Suprapubic skin (tissue), 4 donors: ENCODE data around the gene CYB5B. TPM values are rescaled to one million over a fixed set of nuclear protein-coding genes. Genes with fewer than 3 reads are reported as not detected.
A peak's percentile ranks its signal among the peaks of the same experiment; 100 is the strongest.

Experiments used
- DNase-seq, 2 donors: peaks; one replicate each; pipeline ENCODE4 v3.0.0-alpha.2; 2019; ENCODE audit warnings: low spot score in 2 of 2
- H3K27ac ChIP-seq: fragments of 200-600 bp; sonication (generic); one replicate; pipeline ENCODE4 v1.5.1; 2019
- H3K27me3 ChIP-seq: fragments of 200-600 bp; sonication (generic); one replicate; pipeline ENCODE4 v1.5.1; 2019
- H3K36me3 ChIP-seq: fragments of 200-600 bp; sonication (generic); one replicate; pipeline ENCODE4 v1.5.1; 2019
- H3K4me1 ChIP-seq: fragments of 200-600 bp; sonication (generic); one replicate; pipeline ENCODE4 v1.5.1; 2019
- H3K4me3 ChIP-seq: fragments of 200-600 bp; sonication (generic); one replicate; pipeline ENCODE4 v1.5.1; 2019; ENCODE audit warnings: mild to moderate bottlenecking
- H3K9me3 ChIP-seq: fragments of 200-600 bp; sonication (generic); one replicate; pipeline ENCODE4 v1.5.1; 2019
- EP300 ChIP-seq: sonication (generic); formaldehyde crosslinking; IDR thresholded peaks from one replicate; pipeline ENCODE4 v1.6.1; 2017; ENCODE audit warnings: antibody characterized with exemption
- POLR2A ChIP-seq, 2 donors: fragments of 450-650 bp; IDR thresholded peaks; one replicate each; pipeline ENCODE4 v1.6.1; 2017; ENCODE audit warnings: antibody characterized with exemption in 2 of 2, mild to moderate bottlenecking in 2 of 2, moderate library complexity in 2 of 2
- POLR2AphosphoS5 ChIP-seq, 3 donors: sonication (generic); formaldehyde crosslinking; IDR thresholded peaks; one replicate each; pipeline ENCODE4 v1.6.1; 2017; ENCODE audit warnings: antibody characterized with exemption in 3 of 3
- WGBS: methylation state at CpG from one replicate; pipeline ENCODE4 v1.1.5; 2018; 5-methylcytosine and 5-hydroxymethylcytosine counted together
- total RNA-seq, 4 donors: library from RNA; depleted of rRNA; stranded (reverse); fragments of >200 nt; gene quantifications; one replicate each; pipeline ENCODE4 v1.1.0, GENCODE V29; 2016
- TF ChIP-seq, protein P1 (sequence below), 2 donors: fragments of 200-600 bp in 1 of 2; fragments of 450-650 bp in 1 of 2; sonication (generic) in 1 of 2; IDR thresholded peaks; one replicate each; pipeline ENCODE4 v1.5.1; 2016 to 2019; ENCODE audit warnings: antibody characterized with exemption in 2 of 2, mild to moderate bottlenecking in 1 of 2, moderate library complexity in 1 of 2

The CYB5B gene
- total RNA-seq, 4 donors from 2014 or later, result 33.2 to 69.1 (median 50.1) TPM

DNA sequence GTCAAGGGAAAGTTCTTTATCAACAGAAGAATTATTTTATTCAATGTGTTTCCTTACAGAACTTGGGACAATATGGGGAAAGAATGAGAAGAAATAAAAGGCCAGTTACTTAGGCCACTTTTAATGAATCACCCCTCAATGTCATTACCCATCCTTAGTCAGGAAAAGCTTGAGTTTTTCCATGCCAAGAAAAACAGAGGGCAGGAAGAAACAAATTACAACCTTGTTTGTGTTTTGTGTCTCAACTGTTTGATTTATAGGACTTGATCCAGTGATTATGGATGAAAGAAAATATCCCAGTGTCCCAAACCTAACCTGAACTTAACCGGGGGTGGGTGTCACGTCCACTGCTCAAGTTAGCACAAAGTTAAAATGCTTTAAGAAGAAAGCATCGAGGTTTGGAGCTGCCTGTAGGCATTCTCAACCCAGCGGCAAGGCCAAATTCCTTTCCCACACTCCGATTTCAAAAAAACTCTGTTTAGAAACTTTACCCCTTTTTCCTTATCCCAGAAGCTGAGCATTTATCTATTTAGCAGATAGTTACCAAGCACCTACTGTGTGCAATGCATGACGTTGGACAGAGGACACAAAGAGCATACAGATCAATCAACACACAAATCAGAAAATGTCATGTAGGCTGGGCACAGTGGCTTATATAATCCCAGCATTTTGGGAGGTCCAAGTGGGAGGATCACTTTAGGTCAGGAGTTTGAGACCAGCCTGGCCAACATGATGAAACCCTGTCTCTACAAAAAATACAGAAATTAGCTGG is 14.0 kb upstream of the CYB5B start:
- 51% methylated on average over 6 of the region's 6 CpGs for WGBS
- Histone ChIP-seq H3K36me3 (no peaks in the 10 kb centered on the region), H3K4me3 (no peak overlapping the region), H3K9me3 (no peaks in the 10 kb centered on the region), H3K27ac (peak overlapping the region; percentile 35), H3K4me1 (peaks cover 20% of the 10 kb centered on the region), H3K27me3 (no peaks in the 10 kb centered on the region)
- DNase-seq, result peak in 1 of 2 donors; percentile 9
- no peak for TF ChIP-seq POLR2A (IDR thresholded peaks at IDR 0.05)
- TF ChIP-seq, protein P1, sequence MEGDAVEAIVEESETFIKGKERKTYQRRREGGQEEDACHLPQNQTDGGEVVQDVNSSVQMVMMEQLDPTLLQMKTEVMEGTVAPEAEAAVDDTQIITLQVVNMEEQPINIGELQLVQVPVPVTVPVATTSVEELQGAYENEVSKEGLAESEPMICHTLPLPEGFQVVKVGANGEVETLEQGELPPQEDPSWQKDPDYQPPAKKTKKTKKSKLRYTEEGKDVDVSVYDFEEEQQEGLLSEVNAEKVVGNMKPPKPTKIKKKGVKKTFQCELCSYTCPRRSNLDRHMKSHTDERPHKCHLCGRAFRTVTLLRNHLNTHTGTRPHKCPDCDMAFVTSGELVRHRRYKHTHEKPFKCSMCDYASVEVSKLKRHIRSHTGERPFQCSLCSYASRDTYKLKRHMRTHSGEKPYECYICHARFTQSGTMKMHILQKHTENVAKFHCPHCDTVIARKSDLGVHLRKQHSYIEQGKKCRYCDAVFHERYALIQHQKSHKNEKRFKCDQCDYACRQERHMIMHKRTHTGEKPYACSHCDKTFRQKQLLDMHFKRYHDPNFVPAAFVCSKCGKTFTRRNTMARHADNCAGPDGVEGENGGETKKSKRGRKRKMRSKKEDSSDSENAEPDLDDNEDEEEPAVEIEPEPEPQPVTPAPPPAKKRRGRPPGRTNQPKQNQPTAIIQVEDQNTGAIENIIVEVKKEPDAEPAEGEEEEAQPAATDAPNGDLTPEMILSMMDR (IDR thresholded peaks at IDR 0.05), result no peak
- TF ChIP-seq EP300, result no peak
- no peak for TF ChIP-seq POLR2AphosphoS5 (IDR thresholded peaks at IDR 0.05)

DNA sequence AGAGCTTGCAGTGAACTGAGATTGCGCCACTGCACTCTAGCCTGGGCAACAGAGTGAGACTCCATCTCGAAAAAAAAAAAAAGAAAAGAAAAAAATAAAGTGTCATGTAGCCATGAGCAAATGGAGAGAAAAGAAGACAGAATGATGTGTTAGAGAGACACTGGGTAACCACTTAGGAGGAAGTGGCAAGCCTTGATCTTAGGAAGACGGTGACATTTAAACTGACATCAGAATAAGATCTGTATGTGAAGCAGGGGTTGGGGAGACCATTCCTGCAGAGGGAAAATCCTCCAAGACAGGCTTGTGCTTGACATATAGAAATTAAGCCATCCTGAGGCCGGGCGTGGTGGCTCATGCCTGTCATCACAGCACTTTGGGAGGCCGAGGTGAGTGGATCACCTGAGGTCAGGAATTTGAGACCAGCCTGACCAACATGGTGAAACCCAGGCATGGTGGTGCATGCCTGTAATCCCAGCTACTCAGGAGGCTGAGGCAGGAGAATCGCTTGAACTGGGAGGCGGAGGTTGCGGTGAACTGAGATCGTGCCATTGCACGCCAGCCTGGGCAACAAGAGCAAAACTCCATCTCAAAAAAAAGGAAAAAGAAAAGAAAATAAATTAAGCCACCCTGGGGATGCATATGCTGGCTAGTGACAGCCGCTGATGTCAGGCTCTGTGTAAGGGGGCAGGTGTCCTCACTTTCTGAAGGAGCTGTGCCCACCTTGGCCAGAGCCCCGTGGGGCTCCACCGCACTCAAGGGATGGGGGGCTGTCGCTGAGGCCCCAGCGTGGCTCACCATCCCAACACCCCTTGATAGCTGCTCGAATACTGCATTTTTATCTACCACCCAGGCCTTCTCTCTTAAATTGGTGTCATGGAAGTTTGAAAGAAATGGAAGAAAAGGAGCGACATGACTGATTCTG is 13.1 kb upstream of the CYB5B start:
- TF ChIP-seq POLR2A (IDR thresholded peaks at IDR 0.05), result no peak
- no peak for TF ChIP-seq POLR2AphosphoS5 (IDR thresholded peaks at IDR 0.05)
- TF ChIP-seq, protein P1 (IDR thresholded peaks at IDR 0.05), result no peak
- no peak for TF ChIP-seq EP300
- H3K27ac ChIP-seq, result no peak overlapping the region
- 92% methylated on average over 18 of the region's 18 CpGs for WGBS
- no peaks in the 10 kb centered on the region for H3K9me3 ChIP-seq
- H3K4me1 ChIP-seq, result peaks cover 17% of the 10 kb centered on the region
- no peaks in the 10 kb centered on the region for H3K27me3 ChIP-seq
- no peaks in the 10 kb centered on the region for H3K36me3 ChIP-seq
- no peak for DNase-seq
- H3K4me3 ChIP-seq, result no peak overlapping the region

DNA sequence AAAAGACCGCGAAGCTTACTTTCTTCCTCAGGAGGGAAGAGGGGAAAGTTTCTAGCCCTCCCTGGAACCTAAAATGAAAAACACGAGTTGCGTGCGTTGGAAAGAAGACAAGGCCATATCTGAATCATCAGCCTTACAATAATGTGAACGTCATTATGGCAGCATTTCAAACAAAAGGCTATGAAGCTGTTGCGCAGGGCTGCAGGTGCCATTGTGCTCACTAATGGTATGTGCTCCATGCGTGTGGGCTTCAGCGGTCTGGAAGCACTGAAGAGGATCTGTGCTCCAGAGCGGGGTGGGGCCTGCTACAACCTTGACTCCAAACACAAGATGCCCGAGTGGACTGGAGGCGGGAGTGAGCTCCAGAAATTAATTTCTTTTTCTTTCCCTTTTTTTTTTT is 12.1 kb upstream of the CYB5B start:
- no peak overlapping the region for H3K4me3 ChIP-seq
- H3K36me3 ChIP-seq, result no peaks in the 10 kb centered on the region
- WGBS, result 88% methylated on average over 12 of the region's 12 CpGs
- no peaks in the 10 kb centered on the region for H3K27me3 ChIP-seq
- H3K9me3 ChIP-seq, result no peaks in the 10 kb centered on the region
- DNase-seq, result no peak
- no peak overlapping the region for H3K27ac ChIP-seq
- peaks cover 19% of the 10 kb centered on the region for H3K4me1 ChIP-seq
- TF ChIP-seq, protein P1 (IDR thresholded peaks at IDR 0.05), result no peak
- no peak for TF ChIP-seq POLR2A (IDR thresholded peaks at IDR 0.05)
- no peak for TF ChIP-seq EP300

DNA sequence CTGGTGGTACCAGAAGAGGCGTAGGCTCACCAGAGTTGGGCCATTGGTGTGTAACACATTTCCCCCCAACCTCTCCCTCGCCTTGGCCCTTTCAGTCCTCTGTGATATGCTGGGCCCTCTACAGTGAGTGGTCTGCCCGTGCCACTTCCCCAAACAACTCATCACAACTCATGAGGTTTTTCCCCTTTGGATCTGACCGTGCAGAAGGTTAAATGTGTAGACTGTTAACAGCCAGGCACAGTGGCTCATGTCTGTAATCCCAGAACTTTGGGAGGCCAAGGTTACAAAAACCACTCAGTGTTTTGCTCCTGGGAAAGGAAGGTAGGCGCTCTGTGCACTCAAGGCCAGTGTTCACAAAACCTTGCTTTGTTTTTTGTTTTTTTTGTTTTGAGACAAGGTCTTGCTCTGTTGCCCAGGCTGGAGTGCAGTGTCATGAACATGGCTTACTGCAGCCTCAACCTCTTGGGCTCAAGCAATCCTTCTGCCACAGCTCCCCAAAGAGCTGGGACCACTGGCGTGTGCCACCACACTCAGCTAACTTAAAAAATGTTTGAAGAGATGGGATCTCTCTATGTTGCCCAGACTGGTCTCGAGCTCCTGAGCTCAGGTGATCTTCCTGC is 11.3 kb upstream of the CYB5B start:
- no peaks in the 10 kb centered on the region for H3K27me3 ChIP-seq
- H3K9me3 ChIP-seq, result no peaks in the 10 kb centered on the region
- peaks cover 26% of the 10 kb centered on the region for H3K4me1 ChIP-seq
- H3K4me3 ChIP-seq, result no peak overlapping the region
- no peak for DNase-seq
- H3K27ac ChIP-seq, result no peak overlapping the region
- TF ChIP-seq POLR2AphosphoS5 (IDR thresholded peaks at IDR 0.05), result no peak
- TF ChIP-seq, protein P1 (IDR thresholded peaks at IDR 0.05), result no peak
- TF ChIP-seq POLR2A (IDR thresholded peaks at IDR 0.05), result no peak
- TF ChIP-seq EP300, result no peak
- no peaks in the 10 kb centered on the region for H3K36me3 ChIP-seq
- WGBS, result 91% methylated on average over 7 of the region's 7 CpGs
